HG03139 (cell line): Measurements from ENCODE around the gene SLC6A12.

ENCODE experiments used
- ATAC-seq: cut with Tn5 transposase; IDR thresholded peaks from one replicate; pipeline ENCODE4 v1.9.1; 2021; ENCODE audit not compliant: unreplicated experiment

The SLC6A12 gene

GRCh38 chr12:180445-180844 is 33.5 kb downstream of the SLC6A12 start:
- ATAC-seq = no peak

GRCh38 chr12:179885-180284 is 34.1 kb downstream of the SLC6A12 start:
- no peak for ATAC-seq

- no peak for ATAC-seq
Observed at GRCh38 chr12:179131-179884, 34.6 kb downstream of the SLC6A12 start.

- ATAC-seq = no peak
Observed at GRCh38 chr12:178829-179109, 35.2 kb downstream of the SLC6A12 start.

- ATAC-seq = no peak
Observed at GRCh38 chr12:177980-178828, 35.8 kb downstream of the SLC6A12 start.

- no peak for ATAC-seq
Observed at GRCh38 chr12:177336-177979, 36.5 kb downstream of the SLC6A12 start.

- ATAC-seq = no peak
Observed at GRCh38 chr12:176321-177181, 37.4 kb downstream of the SLC6A12 start.

GRCh38 chr12:175759-176158 is 38.2 kb downstream of the SLC6A12 start:
- no peak for ATAC-seq

GRCh38 chr12:175250-175649 is 38.7 kb downstream of the SLC6A12 start:
- no peak for ATAC-seq

GRCh38 chr12:174596-174995 is 39.4 kb downstream of the SLC6A12 start:
- no peak for ATAC-seq

GRCh38 chr12:174124-174523 is 39.8 kb downstream of the SLC6A12 start:
- no peak for ATAC-seq

- no peak for ATAC-seq
Observed at GRCh38 chr12:172732-173161, 41.2 kb downstream of the SLC6A12 start.

GRCh38 chr12:171743-172676 is 41.9 kb downstream of the SLC6A12 start:
- no peak for ATAC-seq

GRCh38 chr12:171276-171675 is 42.7 kb downstream of the SLC6A12 start:
- ATAC-seq = no peak

GRCh38 chr12:170371-171225 is 43.4 kb downstream of the SLC6A12 start:
- no peak for ATAC-seq

- no peak for ATAC-seq
Observed at GRCh38 chr12:169528-170370, 44.2 kb downstream of the SLC6A12 start.

GRCh38 chr12:168763-169525 is 45.0 kb downstream of the SLC6A12 start:
- no peak for ATAC-seq
